Measurements from ENCODE around the gene PEX14.

- TF ChIP-seq, protein P1, sequence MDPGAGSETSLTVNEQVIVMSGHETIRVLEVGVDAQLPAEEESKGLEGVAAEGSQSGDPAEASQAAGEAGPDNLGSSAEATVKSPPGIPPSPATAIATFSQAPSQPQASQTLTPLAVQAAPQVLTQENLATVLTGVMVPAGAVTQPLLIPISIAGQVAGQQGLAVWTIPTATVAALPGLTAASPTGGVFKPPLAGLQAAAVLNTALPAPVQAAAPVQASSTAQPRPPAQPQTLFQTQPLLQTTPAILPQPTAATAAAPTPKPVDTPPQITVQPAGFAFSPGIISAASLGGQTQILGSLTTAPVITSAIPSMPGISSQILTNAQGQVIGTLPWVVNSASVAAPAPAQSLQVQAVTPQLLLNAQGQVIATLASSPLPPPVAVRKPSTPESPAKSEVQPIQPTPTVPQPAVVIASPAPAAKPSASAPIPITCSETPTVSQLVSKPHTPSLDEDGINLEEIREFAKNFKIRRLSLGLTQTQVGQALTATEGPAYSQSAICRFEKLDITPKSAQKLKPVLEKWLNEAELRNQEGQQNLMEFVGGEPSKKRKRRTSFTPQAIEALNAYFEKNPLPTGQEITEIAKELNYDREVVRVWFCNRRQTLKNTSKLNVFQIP (CRISPR knock-in tag; IDR thresholded peaks at IDR 0.05; ENCODE audit: borderline replicate concordance, low read depth) = no peak
- TF ChIP-seq ZNF70 (CRISPR knock-in tag; IDR thresholded peaks at IDR 0.05) (no peak), ZFP30 (CRISPR knock-in tag; IDR thresholded peaks at IDR 0.05) (no peak), GLIS3 (CRISPR knock-in tag; IDR thresholded peaks at IDR 0.05) (no peak)
- TF ChIP-seq, protein P2, sequence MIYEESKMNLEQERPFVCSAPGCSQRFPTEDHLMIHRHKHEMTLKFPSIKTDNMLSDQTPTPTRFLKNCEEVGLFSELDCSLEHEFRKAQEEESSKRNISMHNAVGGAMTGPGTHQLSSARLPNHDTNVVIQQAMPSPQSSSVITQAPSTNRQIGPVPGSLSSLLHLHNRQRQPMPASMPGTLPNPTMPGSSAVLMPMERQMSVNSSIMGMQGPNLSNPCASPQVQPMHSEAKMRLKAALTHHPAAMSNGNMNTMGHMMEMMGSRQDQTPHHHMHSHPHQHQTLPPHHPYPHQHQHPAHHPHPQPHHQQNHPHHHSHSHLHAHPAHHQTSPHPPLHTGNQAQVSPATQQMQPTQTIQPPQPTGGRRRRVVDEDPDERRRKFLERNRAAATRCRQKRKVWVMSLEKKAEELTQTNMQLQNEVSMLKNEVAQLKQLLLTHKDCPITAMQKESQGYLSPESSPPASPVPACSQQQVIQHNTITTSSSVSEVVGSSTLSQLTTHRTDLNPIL (CRISPR knock-in tag; IDR thresholded peaks at IDR 0.05; ENCODE audit: low read depth) = no peak
- TF ChIP-seq, protein P3, sequence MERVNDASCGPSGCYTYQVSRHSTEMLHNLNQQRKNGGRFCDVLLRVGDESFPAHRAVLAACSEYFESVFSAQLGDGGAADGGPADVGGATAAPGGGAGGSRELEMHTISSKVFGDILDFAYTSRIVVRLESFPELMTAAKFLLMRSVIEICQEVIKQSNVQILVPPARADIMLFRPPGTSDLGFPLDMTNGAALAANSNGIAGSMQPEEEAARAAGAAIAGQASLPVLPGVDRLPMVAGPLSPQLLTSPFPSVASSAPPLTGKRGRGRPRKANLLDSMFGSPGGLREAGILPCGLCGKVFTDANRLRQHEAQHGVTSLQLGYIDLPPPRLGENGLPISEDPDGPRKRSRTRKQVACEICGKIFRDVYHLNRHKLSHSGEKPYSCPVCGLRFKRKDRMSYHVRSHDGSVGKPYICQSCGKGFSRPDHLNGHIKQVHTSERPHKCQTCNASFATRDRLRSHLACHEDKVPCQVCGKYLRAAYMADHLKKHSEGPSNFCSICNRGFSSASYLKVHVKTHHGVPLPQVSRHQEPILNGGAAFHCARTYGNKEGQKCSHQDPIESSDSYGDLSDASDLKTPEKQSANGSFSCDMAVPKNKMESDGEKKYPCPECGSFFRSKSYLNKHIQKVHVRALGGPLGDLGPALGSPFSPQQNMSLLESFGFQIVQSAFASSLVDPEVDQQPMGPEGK (CRISPR knock-in tag; IDR thresholded peaks at IDR 0.05; ENCODE audit: borderline replicate concordance) = no peak
Observed at GRCh38 chr1:10450836-10451235, 23.9 kb upstream of the PEX14 start.

Data from SK-N-SH treated with all-trans-retinoic acid at 6 μM for 48 hours (cell line).